Tibial nerve (tissue), 4 donors: ENCODE data around the gene CDK19.

Source experiments
- CTCF ChIP-seq, 5 experiments: fragments of 200-600 bp in 3 of 5; fragments of 450-650 bp in 2 of 5; sonication (generic) in 3 of 5; IDR thresholded peaks; one replicate each; pipeline ENCODE4 v1.5.1; 2016 to 2019; ENCODE audit warnings: antibody characterized with exemption in 5 of 5, mild to moderate bottlenecking in 3 of 5, moderate library complexity in 2 of 5
- EP300 ChIP-seq, 2 donors: sonication (generic); formaldehyde crosslinking; IDR thresholded peaks; one replicate each; pipeline ENCODE4 v1.6.1; 2017; ENCODE audit warnings: antibody characterized with exemption in 2 of 2, mild to moderate bottlenecking in 1 of 2
- POLR2A ChIP-seq, 2 donors: fragments of 450-650 bp; IDR thresholded peaks; one replicate each; pipeline ENCODE4 v1.6.1; 2017; ENCODE audit warnings: antibody characterized with exemption in 2 of 2, mild to moderate bottlenecking in 2 of 2, moderate library complexity in 2 of 2

- TF ChIP-seq POLR2A (IDR thresholded peaks at IDR 0.05) = no peak
- TF ChIP-seq CTCF (IDR thresholded peaks at IDR 0.05) = no peak
- no peak for TF ChIP-seq EP300 (IDR thresholded peaks at IDR 0.05)
Measured at GRCh38 chr6:110781522-110782214, 33.6 kb downstream of the CDK19 start.
